Smooth muscle cell (in vitro differentiated cells): Measurements from ENCODE around the gene BPIFB6. TPM values are rescaled to one million over a fixed set of nuclear protein-coding genes. Genes with fewer than 3 reads are reported as not detected.
"Not testable (repeated sequence)": the region's sequence is repeated elsewhere in the genome, so short reads cannot be mapped to it uniquely, and the experiment has no call there.

Experiments used
- DNase-seq: peaks from one replicate; lab custom pipeline; 2025; ENCODE audit not compliant: unreplicated experiment; lab: John Stamatoyannopoulos, UW
- H2AFZ ChIP-seq: fragments of 200-600 bp; sonication (generic); 2 replicates; pipeline ENCODE4 v1.6.0; 2016; ENCODE audit warnings: antibody characterized with exemption, low read depth, mild to moderate bottlenecking
- H3F3A ChIP-seq: fragments of 200-600 bp; sonication (generic); 2 replicates; pipeline ENCODE4 v1.6.0; 2017; ENCODE audit warnings: antibody characterized with exemption, low read depth
- H3K27ac ChIP-seq: fragments of 200-600 bp; sonication (generic); 2 replicates; pipeline ENCODE4 v1.5.1; 2016; ENCODE audit warnings: low read depth, mild to moderate bottlenecking
- H3K27me3 ChIP-seq: fragments of 200-600 bp; sonication (generic); 2 replicates; pipeline ENCODE4 v1.6.1; 2016; ENCODE audit warnings: low read depth, mild to moderate bottlenecking
- H3K36me3 ChIP-seq: fragments of 200-600 bp; sonication (generic); 2 replicates; pipeline ENCODE4 v1.5.1; 2016; ENCODE audit warnings: low read depth
- H3K4me1 ChIP-seq: fragments of 200-600 bp; sonication (generic); 2 replicates; pipeline ENCODE4 v1.5.1; 2016; ENCODE audit warnings: low read depth
- H3K4me2 ChIP-seq: fragments of 200-600 bp; sonication (generic); 2 replicates; pipeline ENCODE4 v1.6.0; 2016; ENCODE audit warnings: mild to moderate bottlenecking
- H3K4me3 ChIP-seq: fragments of 200-600 bp; sonication (generic); 2 replicates; pipeline ENCODE4 v1.5.1; 2016; ENCODE audit warnings: mild to moderate bottlenecking
- H3K79me2 ChIP-seq: fragments of 200-600 bp; sonication (generic); 2 replicates; pipeline ENCODE4 v1.6.0; 2016; ENCODE audit warnings: low read depth, mild to moderate bottlenecking
- H3K9ac ChIP-seq: fragments of 200-600 bp; sonication (generic); 2 replicates; pipeline ENCODE4 v1.6.0; 2016; ENCODE audit warnings: low read depth
- H3K9me3 ChIP-seq: fragments of 200-600 bp; sonication (generic); replicated peaks from 2 replicates; pipeline ENCODE4 v1.5.1; 2016; ENCODE audit warnings: low read depth
- H4K20me1 ChIP-seq: fragments of 200-600 bp; sonication (generic); 2 replicates; pipeline ENCODE4 v1.6.0; 2016; ENCODE audit warnings: low read depth
- WGBS: methylation state at CpG from one replicate; pipeline ENCODE4 v1.1.7; 2016; ENCODE audit warnings: low lambda C conversion rate; 5-methylcytosine and 5-hydroxymethylcytosine counted together
- polyA plus RNA-seq: library from polyadenylated mRNA; unstranded; fragments of >200 nt; fragmentation: Nextera tagmentation; extraction: Ambion mirVana; gene quantifications from 2 replicates; pipeline ENCODE4 v1.2.1, GENCODE V29; 2016
- total RNA-seq: library from RNA; depleted of rRNA; stranded (reverse); fragments of >200 nt; gene quantifications from 2 replicates; pipeline ENCODE4 v1.2.3, GENCODE V29; 2014
- TF ChIP-seq, protein P1 (sequence below): fragments of 200-600 bp; sonication (generic); IDR thresholded peaks from 2 replicates; pipeline ENCODE4 v1.5.1; 2017; ENCODE audit warnings: borderline replicate concordance, mild to moderate bottlenecking, antibody characterized with exemption; ENCODE audit not compliant: insufficient read depth, poor library complexity, severe bottlenecking

BPIFB6 gene
- total and polyA plus RNA-seq, 2 experiments from 2014 or later = not detected

DNA sequence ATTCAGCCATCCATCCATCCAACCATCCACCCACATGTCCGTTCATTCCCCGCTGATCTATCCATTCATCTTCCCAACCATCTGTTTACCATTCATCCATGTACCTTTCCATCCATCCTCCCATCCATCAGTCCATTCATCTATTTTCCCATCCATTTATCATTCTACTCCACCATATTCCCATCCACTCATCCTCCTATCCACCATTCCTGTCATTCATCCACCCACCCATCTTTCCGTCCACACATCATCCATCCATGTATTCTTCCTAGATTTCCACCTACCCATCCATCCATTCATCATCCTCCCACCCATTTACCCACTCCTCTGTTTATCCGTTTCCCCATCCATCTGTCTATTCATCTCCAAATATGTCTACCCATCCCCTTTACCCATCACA, 6.8 kb downstream of the BPIFB6 start:
- Histone ChIP-seq H3K4me2 (no peak overlapping the region), H2AFZ (no peak overlapping the region), H4K20me1 (no peaks in the 10 kb centered on the region), H3K4me3 (no peak overlapping the region), H3K9me3 (no peaks in the 10 kb centered on the region), H3F3A (no peaks in the 10 kb centered on the region), H3K27ac (no peak overlapping the region), H3K9ac (no peak overlapping the region), H3K27me3 (peaks cover 9% of the 10 kb centered on the region), H3K79me2 (no peaks in the 10 kb centered on the region), H3K4me1 (no peaks in the 10 kb centered on the region), H3K36me3 (no peaks in the 10 kb centered on the region)
- DNase-seq = no peak
- WGBS = 89% methylated on average over 4 of the region's 4 CpGs
- TF ChIP-seq, protein P1, sequence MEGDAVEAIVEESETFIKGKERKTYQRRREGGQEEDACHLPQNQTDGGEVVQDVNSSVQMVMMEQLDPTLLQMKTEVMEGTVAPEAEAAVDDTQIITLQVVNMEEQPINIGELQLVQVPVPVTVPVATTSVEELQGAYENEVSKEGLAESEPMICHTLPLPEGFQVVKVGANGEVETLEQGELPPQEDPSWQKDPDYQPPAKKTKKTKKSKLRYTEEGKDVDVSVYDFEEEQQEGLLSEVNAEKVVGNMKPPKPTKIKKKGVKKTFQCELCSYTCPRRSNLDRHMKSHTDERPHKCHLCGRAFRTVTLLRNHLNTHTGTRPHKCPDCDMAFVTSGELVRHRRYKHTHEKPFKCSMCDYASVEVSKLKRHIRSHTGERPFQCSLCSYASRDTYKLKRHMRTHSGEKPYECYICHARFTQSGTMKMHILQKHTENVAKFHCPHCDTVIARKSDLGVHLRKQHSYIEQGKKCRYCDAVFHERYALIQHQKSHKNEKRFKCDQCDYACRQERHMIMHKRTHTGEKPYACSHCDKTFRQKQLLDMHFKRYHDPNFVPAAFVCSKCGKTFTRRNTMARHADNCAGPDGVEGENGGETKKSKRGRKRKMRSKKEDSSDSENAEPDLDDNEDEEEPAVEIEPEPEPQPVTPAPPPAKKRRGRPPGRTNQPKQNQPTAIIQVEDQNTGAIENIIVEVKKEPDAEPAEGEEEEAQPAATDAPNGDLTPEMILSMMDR = no peak

DNA sequence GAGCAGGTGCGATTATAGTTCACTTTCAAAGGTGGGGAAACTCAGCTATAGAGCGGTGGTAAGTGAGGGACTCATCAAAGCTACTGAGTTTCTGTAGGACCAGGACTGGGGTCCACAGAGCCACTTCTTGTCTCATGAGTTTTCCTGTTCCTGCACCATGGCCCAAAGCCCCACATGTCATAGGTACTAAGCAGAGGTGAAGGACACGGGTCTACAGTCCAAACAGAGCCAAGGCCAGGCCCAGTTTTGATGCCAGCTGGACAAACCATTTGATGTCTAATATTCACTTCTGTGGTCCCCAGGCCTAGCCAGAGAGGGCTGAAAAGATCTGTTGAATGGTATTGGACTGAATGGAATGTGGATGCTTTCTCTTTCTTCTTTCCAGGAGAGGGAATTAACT, 11.0 kb downstream of the BPIFB6 start:
- no peak overlapping the region for H2AFZ ChIP-seq
- no peaks in the 10 kb centered on the region for H3K36me3 ChIP-seq
- no peak overlapping the region for H3K4me3 ChIP-seq
- no peak overlapping the region for H3K9ac ChIP-seq
- no peak for DNase-seq
- no peaks in the 10 kb centered on the region for H3F3A ChIP-seq
- peaks cover under 1% of the 10 kb centered on the region for H3K27me3 ChIP-seq
- H3K79me2 ChIP-seq = no peaks in the 10 kb centered on the region
- no peak overlapping the region for H3K4me2 ChIP-seq
- no peaks in the 10 kb centered on the region for H3K9me3 ChIP-seq
- H4K20me1 ChIP-seq = no peaks in the 10 kb centered on the region
- no peak overlapping the region for H3K27ac ChIP-seq
- no peaks in the 10 kb centered on the region for H3K4me1 ChIP-seq
- WGBS = 94% methylated on average over 3 of the region's 3 CpGs
- TF ChIP-seq, protein P1 = no peak

DNA sequence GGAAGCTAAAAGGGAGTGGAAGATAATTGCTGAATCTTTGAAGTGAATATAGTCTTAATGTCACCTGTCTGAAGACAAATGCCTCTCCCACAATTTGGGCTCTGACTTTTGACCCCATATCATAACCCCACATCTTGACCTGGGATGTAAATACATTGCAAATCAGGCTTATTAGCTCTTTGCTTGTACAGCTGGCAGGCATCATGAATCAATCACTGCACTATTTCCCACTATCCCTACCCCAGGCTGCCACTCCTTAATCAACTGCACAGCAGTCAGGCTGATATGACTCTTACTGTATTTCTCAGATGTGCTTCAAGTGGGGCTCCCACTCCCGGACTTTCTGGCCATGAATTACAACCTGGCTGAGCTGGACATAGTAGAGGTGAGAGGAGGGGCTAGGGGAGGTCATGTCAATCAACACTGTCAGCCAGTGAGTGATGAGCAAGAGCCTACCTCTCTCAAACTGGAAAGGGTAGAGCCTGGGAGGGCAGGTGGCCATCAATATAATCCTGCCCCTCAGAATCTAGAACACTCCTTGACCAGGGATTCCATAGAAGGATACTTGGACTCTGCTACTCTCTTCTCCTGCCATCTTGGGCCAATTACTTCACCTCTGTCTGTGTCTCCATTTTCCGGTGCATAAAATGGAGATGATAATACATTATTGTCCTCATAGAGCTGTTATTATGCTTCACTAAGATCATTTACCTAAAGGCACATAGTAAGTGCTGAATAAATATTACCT, 11.7 kb downstream of the BPIFB6 start:
- no peaks in the 10 kb centered on the region for H3K36me3 ChIP-seq
- no peak overlapping the region for H3K4me2 ChIP-seq
- no peaks in the 10 kb centered on the region for H3K79me2 ChIP-seq
- H3K27me3 ChIP-seq = no peaks in the 10 kb centered on the region
- H2AFZ ChIP-seq = no peak overlapping the region
- WGBS = 84% methylated on average over 2 of the region's 2 CpGs
- H3K4me1 ChIP-seq = no peaks in the 10 kb centered on the region
- H3K9me3 ChIP-seq = no peaks in the 10 kb centered on the region
- DNase-seq = no peak
- no peak overlapping the region for H3K9ac ChIP-seq
- no peaks in the 10 kb centered on the region for H3F3A ChIP-seq
- no peak overlapping the region for H3K27ac ChIP-seq
- TF ChIP-seq, protein P1 = no peak
- no peaks in the 10 kb centered on the region for H4K20me1 ChIP-seq
- H3K4me3 ChIP-seq = no peak overlapping the region

DNA sequence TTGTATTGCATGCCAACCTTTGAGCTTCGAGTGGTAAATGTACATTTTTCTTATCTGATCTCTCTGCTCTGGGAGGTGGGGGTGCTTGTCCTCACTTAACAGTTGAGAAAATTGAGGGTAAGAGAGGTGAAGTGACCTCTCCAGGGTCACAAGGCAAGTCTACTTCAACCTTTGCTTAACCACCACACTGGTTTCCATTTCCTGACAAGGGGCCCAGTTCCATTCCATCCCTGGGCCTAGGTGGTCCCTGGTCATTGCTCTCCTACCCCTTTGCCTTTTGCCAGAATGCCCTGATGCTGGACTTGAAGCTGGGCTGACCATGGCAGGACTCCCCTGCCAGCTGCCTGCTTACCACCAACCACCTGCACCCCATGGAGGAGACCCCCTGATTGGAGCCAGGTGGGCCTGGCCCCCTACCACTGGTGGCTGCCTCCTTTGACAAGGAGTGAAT, 12.3 kb downstream of the BPIFB6 start:
- no peak overlapping the region for H2AFZ ChIP-seq
- no peaks in the 10 kb centered on the region for H3K9me3 ChIP-seq
- H3K4me3 ChIP-seq = no peak overlapping the region
- H3K36me3 ChIP-seq = no peaks in the 10 kb centered on the region
- DNase-seq = no peak
- H3K27me3 ChIP-seq = no peaks in the 10 kb centered on the region
- TF ChIP-seq, protein P1 = no peak
- 65% methylated on average over 1 of the region's 1 CpG for WGBS
- H3K4me1 ChIP-seq = no peaks in the 10 kb centered on the region
- H4K20me1 ChIP-seq = no peaks in the 10 kb centered on the region
- H3K4me2 ChIP-seq = no peak overlapping the region
- H3F3A ChIP-seq = no peaks in the 10 kb centered on the region
- H3K79me2 ChIP-seq = no peaks in the 10 kb centered on the region
- no peak overlapping the region for H3K27ac ChIP-seq
- no peak overlapping the region for H3K9ac ChIP-seq

DNA sequence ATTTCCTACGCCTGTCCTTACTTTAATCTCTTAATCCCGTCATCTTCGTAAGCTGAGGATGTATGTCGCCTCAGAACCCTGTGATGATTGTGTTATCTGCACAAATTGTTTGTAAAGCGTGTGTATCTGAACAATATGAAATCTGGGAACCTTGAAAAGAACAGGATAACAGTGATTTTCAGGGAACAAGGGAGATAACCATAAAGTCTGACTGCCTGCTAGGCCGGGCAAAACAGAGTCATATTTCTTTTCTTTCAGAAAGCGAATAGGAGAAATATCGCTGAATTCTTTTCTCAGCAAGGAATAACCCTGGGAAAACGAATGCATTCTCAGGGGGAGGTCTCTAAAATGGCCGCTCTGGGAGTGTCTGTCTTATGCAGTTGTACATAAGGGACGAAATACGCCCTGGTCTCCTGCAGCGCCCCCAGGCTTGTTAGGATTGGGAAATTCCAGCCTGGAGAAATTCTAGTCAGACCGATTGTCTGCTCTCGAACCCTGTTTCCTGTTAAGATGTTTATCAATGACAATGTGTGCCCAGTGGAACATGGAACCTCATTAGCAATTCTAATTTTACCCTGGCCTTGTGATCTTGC, 13.8 kb downstream of the BPIFB6 start:
- not testable (repeated sequence) for H3K27me3 ChIP-seq, H3K79me2 ChIP-seq, H3K4me1 ChIP-seq, H2AFZ ChIP-seq, H3K4me3 ChIP-seq, H3K36me3 ChIP-seq, H3F3A ChIP-seq, H4K20me1 ChIP-seq, H3K9me3 ChIP-seq, H3K4me2 ChIP-seq, DNase-seq, H3K9ac ChIP-seq, H3K27ac ChIP-seq
- WGBS = 82% methylated on average over 15 of the region's 15 CpGs
